Stimulated activated naive CD4-positive, alpha-beta T cell (primary cell): ENCODE measurements around the gene ACER3.
A peak's percentile ranks its signal among the peaks of the same experiment; 100 is the strongest.
"Not testable (repeated sequence)": the region's sequence is repeated elsewhere in the genome, so short reads cannot be mapped to it uniquely, and the experiment has no call there.

ENCODE experiments used
- DNase-seq, 6 experiments: peaks; one replicate each; lab custom pipeline; 2025; lab: John Stamatoyannopoulos, UW

Gene ACER3

DNA sequence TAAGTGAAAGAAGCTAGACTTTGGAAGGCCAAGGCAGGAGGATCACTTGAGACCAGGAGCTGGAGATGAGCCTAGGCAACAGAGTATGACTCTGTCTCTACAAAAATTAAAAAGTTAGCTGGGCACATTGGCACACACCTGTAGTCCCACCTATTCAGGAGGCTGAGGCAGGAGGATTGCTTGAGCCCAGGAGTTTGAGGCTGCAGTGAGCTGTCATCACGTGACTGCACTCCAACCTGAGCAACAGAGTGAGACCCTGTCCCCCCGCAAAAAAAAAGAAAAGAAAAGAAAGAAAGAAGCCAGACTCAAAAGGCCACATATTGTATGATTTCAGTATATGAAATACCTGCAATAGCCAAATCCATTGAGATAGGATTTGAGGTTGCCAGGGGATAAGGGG, 198.2 kb downstream of the ACER3 start:
- DNase-seq: no peak

DNA sequence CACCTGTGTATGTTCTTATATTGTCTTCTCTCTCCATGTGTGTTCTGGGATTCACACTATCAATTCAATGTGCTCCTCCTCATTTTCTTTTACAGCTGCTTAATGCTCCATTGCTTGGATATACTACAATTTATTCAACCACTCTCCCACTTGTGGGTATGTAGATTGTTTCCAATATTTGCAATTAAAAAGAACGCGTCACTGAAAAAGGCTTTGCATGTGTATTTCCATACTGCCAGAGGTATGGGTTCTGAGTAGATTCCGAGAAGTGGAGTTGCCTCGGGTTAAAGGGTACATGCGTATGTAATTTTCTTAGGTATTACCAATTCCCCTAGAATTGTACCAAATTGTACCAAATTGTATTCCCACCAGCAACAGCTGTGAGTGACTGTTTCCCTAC, 199.1 kb downstream of the ACER3 start:
- DNase-seq: no peak

DNA sequence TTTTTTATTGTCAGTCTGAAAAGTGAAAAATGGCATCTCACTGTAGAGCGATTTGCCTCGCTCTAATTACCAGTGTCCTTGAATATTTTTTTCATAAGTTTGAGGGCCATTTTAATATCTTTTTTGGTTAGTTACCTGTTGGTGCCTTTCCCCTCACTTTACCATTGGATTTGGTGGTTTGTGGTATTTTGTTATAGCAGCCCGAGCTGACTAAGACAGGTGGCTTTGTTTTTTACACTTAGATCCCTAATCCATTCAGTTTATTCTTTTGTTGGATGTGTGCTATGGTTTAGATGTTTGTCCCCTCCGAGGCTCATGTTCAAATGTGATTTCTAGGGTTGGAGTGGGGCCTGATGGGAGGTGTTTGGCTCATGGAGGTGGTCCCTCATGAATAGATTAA, 199.5 kb downstream of the ACER3 start:
- DNase-seq: no peak

DNA sequence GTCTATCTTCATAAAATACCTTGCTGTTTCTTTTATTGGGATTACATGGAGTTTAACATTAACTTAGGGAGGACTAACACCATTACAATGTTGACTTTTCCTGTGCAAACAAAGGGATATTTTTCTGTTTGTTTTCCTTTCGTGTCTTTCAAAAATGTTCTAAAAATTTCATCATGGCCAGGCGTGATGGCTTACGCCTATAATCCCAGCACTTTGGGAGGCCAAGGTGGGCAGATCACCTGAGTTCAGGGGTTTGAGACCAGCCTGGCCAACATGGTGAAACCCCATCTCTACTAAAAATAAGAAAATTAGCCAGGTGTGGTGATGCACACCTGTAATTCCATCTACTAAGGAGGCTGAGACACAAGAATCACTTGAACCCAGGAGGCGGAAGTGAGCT, 200.5 kb downstream of the ACER3 start:
- DNase-seq: not testable (repeated sequence)

DNA sequence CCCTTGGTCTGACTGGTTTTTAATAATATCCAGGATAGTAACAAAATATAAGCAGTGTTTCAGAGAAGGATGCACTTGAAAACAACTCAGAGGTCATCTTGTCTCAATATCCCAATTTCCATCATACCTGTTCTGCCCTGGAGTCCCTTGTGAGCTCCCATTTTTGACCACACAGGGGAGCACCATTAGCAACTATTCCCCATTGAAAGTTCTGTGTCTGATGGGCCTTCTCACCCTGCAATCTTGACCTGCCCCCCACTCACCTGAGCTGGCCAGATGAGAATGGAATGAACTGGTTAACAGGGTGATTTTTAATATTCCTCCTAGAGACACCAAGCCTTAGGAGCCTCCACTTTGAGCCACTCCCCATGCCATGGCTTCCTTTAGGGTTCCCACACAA, 202.2 kb downstream of the ACER3 start:
- DNase-seq: no peak

DNA sequence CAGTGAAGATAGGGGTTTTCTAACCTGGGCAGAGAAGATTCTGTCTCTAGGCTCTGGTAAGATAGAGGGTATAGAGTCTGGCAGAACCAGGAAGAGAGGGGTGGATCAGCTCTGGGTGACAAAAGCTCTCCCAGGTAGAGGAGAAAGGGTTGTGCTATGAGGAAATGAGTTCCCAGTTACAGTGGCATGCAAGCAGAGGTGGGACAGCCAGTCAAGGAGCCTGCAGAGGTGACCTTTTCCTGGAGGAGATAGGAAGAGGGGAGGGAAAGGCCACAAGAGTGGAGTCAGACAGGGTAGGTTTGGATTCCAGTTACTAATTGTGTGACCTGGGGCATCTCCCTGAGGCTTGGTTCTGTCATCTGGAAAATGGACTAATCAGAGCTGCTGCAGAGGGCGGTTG, 202.7 kb downstream of the ACER3 start:
- no peak for DNase-seq

DNA sequence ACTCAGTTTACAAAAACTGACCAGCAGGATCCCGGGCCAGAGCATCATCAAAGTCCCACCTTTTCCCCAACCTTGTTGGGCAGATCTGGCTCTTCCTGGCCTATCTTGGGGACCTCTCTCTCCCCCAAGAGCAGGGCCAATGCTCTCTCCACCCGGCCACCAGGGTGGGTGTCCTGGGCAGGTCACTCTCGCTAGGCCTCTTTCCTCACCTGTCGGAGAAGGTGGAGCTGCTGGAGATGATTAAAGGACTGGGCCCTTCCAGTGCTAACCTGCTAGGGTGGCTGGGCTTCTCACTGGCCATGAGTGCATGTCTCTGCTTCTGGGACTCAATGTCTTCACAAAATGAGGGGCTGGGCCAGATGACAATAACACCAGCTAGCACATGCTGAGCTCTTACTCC, 203.1 kb downstream of the ACER3 start:
- DNase-seq: no peak

DNA sequence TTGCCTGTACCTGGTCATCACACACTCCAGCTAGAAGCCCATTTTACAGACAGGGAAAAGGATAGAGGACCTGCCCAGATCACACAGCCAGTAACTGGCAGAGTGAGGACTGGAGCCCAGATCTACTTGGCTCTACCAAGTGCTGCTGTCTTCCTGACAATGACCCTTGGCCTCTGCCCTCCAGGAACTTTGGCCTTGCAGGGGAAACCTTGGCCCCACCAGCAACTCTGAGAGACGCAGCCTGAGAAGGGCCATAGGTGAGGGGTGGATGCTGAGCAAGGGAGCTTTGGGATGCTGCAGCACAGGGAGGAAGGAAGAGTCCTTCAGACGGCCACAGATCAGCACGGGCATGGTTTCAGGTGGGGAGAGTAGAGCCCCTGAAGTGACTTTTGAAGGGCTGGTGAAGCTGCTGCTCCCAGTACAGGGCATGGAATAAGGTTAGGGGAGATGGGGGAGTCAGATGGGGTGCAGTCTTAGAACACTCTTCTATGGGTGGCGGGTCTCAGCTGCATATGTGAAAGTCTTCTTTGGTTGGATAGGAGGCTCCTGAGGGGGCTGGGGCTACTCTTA, 204.0 kb downstream of the ACER3 start:
- DNase-seq: no peak

DNA sequence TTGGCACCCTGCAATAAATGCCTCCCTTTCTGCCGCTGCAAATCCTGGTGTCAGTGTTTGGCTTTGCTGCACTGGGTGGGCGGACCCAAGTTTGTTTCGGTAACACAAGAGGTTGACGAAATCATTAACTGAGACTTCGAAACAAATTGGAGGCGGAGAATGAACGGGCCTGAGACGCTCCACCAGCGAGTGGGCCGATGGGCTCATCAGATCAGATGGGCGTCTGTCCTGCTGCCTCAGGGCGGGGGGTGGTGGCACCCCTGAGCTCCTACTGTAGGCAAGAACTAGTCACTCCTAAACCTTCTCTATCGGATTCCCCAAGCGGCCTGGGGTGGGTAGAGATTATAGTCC, 205.1 kb downstream of the ACER3 start:
- DNase-seq: peak in 1 of 6 experiments; percentile 40

DNA sequence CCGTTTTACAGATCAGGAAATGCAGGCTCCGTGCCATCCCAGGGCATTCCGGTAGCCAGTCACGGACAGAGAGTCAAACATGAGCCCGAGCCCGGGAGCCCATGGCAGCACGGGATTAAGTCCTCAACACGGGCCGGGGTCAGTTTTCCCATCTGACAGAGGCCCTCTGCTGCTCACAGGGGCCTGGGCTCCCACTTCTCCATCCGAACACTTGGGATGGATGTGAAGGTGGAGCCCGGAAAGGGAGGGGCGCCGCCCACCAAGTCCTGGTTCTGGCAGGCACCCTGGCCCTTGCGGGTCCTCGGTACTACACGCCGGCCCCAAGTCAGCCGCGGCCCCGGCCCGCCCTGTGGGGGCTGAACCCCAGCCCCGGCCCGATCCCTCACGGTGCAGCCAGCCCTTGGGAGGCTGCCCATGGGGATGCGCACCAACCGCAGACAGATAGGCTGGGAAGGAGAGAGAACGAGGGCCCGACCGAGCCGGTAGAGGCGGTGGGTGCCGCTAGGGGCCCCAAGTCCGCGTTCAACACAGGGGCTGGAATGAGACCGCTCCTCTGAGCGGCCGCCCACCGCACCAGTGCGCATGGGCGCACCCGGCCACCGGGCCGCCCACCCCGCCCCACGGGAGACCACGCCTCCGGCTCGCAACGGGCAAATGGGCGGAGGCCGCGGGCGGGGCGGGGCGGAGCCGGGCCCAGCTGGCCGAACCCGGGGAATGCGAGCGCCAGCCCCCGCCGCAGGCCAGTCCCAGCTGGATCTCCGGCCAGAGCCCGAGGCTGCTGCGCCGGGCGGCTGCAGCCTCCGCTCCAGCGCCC, 205.7 kb downstream of the ACER3 start, which contains the start of gene CAPN5:
CAPN5 (plus strand) TSS at position 743 of the 814 bp plus-strand sequence. CDS start 17,916 bp downstream, outside the sequence.
- peak; percentile 72 to 86 (median 82) for DNase-seq

DNA sequence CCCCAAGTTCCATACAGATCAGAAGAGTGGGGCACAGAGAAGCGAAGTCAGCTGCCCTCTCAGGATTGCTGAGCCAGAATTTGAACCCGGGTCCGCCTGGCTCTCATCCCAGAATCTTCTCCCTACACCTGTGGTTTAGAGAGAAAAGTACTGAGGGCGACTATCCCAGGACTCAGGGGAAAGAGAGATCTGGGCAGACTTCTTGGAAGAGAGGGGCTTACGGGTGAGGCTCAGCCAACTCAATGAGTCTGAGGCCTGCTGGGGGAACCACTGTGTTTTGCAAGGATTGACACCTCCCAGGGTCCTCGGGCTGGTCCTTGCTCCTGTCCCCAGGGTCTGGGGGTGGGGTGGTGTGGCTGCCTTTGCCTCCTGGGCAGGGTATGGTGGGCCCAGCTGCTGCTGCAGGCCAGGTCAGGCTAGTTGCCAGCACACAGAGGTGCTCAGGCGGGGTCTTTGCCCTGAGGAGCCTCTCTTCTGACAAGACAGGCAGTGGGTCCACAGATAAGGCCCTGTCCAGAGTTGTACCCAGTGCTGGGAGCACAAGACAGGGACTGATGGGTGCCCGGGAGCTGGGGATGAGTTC, 207.2 kb downstream of the ACER3 start:
- DNase-seq: no peak

DNA sequence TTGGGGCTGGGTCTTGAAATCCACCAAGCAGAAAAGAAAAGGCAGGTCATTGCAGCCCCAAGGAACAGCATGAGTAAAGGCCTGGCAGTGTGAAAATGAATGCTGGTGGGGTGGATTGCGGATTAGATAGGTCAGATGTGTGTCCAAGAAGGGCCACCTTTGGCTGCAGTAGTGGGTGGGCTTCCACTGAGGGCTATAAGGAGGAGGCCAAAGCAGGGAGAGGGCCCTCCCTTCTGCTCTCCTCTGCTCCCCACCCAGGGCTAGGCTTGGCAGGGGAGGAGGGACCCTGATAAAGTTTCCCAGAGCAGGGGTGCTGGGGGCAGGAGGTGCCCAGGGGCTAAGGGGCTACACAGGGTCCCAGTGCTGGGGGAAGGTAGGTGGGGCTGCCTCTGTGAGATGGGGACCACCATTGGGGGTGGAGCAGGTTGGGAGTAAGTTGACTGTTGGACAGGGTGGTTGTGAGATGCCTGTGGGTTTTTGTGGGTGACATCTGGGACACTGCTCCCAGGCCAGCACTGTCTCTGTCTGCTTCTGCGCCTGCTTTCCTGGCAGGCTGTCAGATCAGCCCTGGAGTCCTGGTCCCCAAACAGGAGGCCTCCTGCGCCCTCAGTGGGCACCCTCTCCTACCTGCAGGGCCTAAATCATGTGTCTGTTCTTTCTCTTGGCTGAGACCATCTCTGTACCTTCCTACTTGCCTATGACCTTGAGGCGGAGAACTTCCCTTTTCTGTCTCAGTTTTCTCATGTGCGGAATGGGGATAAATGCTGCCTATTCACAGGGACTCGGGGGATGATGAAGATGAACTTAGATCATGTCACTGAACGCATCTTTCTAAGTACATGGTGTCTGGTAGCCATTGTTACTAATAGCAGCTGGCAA, 208.0 kb downstream of the ACER3 start:
- no peak for DNase-seq

DNA sequence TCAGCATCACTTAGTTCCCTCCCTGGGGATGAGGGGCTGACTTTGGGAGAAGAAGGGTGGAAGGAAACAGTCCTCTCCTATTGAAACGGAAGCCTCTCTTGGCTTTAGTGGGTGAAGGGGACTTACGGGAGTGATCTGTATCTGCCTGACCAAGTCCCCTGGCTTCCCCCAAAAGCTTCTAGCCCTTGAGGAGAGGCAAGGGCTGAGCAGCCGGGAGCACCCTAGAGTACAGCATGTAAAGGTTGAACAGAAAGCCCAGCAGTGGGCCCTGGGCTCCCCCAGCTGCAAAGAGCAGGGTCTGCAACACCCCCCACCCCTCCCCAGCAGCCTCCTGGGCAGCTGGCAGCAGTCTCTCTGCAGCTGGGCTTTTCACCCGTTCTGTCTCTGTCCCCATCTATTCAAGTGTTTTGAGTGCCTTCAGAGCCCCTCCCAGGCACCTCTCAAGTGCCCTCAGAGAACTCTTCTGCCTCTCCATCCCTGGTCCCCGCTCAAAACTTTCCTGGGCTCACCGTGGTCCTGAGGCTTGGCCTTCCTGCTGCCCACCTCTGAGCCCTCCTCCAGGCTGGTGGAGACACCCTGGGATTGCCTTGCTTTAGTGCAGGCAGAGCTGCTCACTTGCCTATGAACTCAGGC, 208.7 kb downstream of the ACER3 start:
- no peak for DNase-seq

DNA sequence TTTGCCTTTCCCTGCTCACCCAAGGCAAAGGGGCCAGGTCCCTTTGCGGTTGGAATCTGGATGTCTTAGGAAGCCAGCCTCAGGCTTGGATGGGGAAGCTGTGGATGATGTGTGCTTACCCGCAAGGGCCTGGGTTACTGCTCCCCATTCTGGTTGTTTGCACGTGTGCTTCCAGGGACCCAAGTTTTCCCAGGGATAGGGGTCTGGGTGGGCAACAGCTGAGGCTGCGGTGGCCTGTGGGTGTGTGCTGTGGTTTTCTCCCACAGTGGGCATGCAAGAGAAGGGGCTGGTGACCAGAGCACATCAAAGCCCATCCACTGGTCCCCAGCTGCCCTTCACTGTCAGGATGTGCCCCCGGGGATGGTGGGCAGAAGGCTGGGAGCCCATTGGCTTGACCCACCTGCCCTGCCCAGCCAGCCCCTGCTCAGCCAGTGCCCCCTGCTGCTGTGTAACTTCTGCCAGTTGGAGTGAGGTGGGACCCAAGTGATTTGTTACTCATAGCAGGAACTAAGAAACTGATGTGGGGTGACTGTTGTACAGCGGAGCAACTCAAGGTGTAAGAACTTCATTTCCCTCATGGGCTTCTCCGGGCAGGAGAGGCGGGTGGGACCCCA, 209.4 kb downstream of the ACER3 start:
- no peak for DNase-seq

DNA sequence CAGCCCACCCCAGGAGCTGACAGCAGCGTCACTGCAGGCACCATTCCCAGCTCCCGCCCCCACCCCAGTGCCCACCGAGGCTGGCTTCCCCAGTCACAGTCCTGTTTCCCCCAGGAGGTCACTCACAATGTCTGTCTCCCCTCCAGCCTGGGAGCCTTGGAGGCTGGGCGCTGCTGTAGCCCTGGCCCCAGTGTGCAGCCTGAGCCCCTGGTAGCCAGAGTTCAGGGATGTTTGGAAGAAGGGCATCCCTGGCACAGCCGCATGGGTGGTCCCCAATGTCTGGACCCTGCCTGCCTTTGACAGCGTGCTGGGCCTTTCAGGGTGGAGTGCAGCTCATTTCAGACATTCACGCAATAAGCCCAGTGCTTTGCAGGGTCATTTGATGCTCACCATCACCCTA, 210.4 kb downstream of the ACER3 start:
- DNase-seq: no peak

DNA sequence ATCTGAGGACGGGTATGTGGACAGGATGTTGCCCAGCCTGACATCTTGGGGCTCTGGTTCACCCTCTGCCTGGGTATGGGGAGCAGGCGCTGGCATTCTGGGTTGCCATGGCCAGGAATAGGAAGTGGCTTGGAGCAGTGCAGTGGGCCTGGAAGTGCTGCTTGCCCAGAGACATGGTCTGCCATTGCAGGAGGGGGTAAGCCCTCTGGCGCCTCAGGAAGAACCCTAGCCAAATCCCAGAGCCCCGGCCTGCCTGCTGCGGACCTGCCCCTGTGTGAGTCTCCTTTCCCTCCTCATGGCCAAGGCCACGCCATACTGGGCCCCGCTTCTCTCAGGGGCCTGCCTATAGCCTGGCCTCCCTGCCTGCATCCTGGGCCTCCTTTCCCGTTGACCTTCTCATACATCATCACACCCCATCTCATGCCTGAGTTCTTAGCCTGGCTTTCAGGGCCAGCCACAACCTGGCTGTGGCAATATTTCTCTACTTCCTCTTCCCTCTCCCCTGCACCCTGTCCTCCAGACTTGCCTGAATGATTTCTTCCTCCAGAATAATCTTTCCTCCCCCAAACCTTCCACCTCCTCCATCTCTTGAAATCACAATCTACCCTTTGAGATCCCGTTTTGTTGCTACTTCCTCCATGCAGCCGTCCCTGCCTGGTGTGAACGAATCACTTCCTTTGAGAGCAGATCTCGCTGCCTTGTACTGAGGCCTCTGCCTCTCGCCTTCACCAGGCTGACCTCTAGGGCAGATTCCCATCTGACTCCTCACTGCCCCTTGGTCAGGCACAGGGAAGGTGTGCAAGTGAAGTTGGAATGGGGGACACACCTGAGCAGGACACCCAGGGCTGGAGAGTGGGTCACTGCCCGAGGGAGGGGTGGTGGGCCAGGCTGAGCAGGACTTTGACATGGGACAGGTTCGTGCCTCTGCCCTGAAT, 211.2 kb downstream of the ACER3 start:
- DNase-seq: no peak

DNA sequence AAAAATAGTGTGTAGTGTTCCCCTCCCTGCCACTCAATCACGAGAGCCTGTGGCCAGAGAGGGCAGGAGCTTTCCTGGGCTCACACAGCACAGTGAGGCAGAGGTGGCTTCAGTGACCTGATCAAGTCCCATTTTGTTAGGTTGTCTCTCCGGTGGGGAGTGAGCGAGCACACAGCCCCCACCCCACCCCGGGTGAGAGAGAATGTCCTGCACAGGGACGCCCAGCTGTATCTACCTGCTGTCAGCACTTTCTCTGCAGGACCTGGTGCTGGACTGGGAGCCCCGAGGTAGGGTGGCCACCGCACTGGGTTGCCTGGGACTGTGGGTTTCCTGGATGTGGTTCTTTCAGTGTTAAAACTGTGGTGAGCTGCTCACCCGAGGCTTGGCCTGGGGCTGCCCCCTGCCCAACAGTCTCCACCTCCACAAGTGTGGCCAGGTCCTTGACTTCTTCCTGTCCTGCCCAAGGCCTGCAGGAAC, 212.2 kb downstream of the ACER3 start:
- DNase-seq: no peak

DNA sequence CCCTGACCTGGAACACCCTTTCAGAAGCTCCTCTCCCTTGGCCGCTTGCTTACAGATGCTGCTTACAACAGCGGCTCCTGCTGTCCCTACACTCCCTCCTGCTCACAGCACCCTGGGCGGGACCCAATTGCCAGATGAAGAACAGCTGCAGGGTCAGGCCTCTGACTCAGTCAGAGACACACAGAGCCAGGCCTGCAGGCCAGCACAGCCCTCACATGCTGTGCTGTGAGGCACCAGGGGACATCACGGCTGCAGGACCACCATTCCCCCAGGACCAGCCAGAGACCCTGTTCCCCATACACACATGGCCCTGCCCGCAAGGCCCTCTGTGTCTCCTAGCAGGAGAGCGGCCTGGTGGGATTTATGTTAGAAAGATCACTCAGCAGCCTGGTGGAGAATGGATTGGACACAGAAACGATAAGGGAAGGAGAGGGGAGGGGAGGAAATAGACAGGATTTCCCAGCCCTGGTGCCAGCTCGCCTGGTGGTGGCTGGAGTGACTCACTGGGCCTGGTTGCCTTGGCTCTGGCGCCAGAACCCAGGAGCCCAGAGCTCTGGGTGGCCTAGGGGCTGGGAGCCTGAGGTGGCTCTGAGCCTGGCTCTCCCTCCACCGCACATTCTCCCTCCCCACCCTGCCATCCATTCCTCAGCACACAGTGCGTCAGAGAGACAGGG, 212.7 kb downstream of the ACER3 start:
- DNase-seq: no peak

DNA sequence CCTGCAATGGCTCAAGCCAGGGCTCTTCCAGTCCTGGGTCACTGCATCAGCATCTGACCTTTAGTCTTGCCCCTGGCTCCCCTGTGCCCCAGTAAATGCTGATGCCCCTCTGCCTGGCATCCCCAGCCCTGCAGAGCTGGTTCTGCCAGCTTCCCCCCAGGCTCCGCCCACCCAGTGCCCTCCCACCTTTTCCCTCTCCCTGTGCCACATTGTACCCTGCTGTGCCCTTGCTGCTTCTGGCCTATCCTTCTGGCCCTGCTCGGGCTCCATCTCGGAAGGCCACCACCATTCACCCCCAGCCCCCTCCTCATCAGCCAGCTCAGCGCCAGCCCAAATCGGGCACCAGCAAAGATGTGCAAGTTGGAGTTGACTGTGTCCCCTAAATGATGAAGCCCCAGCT, 213.5 kb downstream of the ACER3 start:
- DNase-seq: no peak
